GM21786 (cell line): ENCODE data around the gene TBX15.
"Not testable (repeated sequence)": the region's sequence is repeated elsewhere in the genome, so short reads cannot be mapped to it uniquely, and the experiment has no call there.

Experiments used
- ATAC-seq: cut with Tn5 transposase; IDR thresholded peaks from one replicate; pipeline ENCODE4 v1.9.1; 2021; ENCODE audit not compliant: unreplicated experiment

The TBX15 gene

DNA sequence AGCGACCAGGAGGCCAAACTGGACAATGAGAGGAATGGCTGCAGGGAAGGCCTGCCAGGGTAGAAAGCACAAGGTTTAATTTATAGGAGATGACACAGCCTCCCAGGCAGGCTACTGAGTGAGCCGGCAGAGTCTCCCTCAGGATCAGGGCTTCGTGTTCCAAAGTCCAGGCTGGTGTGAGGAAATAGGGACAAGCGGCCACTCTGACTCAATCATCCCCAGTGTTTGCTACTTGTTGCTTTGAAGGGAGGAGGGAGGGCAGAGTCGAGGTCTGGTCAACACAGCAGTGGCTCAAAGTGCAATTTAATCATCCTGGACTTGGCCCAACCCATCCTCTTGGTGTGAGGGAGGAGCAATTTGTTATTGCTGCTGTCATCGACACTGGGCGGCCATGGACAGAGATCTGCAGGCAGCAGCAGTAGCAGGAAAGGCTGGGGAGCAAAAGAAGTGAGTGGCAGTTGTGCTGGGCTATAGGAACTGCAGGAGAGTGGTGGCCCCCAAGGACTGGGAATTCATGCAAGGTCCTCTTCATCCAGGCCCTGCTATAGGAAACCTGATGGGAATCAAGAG lies 27.5 kb downstream of the TBX15 start:
- no peak for ATAC-seq

DNA sequence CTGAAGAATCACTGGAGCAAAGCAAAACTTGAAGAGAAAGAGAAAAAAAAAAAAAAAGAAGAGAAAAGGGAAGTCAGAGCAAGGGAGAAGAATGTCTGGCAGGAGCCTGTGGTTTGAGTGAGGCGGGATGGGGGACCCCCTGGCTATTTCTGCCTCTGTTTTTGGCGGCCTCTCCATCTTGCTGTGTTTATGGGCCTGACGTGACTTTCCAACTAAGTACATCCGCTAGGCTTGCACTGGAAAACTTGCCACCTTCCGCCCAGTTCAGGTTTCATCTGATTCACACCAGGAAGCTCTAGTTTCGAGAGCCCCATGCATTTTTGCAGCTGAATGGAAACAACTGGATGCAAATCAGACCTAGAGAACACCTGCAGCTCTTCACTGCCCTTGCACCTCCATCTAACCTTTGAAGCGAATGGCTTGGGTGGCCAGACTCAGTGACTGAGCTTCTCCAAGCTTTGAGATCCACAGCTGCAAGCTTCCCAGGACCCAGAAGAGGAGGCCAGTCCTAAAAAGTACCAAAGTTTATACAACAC lies 28.0 kb downstream of the TBX15 start:
- peak; percentile 78 for ATAC-seq

GRCh38 chr1:118958937-118959631 lies 29.1 kb downstream of the TBX15 start:
- ATAC-seq: no peak

DNA sequence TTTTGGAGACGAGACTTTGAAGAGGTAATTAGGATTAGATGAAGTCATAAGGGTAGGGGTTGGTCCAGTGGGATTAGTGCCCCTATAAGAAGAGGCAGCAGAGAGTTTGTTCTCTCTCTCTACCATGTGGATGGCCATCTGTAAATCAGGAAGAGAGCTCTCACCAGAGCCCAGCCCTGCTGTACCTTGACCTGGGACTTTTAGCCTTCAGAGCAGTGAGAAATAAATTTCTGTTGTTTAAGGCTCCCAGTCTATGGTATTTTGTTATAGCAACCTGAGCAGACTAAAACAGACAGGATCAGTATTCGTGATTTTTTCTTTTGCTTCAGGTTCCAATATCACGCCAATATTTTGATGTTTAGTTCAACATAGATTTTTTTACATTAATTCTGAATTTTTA lies 30.0 kb downstream of the TBX15 start:
- no peak for ATAC-seq

GRCh38 chr1:118957579-118957978 lies 30.6 kb downstream of the TBX15 start:
- not testable (repeated sequence) for ATAC-seq

DNA sequence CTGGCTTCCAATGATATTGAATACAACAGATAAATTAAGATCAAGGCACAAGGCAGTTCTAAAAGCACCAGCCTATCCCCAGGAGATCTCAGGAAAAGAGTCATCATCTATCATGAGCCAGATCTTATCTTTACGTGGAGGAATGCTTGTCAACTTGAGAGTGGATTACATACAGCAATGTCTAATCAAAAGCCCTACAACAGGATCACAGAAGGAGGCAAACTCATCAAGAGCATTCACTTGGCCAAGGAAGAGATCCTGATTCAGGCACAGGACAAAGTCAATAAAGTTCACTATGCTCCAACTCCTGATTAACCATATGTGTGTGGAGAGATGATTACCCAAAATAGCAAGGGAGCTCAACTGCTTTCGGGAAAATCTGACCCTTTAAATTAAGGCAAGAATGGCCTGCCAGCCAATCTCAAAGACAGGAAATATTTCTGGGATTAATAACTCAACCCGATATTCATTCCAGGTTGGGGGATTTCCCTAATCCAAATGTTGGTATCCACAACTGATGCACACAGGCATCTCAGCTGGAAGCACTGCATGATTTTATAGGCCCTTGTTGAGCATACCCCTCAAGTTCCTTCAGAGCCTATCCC lies 33.7 kb downstream of the TBX15 start:
- ATAC-seq: no peak

GRCh38 chr1:118951270-118951936 lies 36.7 kb downstream of the TBX15 start:
- ATAC-seq: no peak

GRCh38 chr1:118949315-118949714 lies 38.8 kb downstream of the TBX15 start:
- ATAC-seq: no peak

DNA sequence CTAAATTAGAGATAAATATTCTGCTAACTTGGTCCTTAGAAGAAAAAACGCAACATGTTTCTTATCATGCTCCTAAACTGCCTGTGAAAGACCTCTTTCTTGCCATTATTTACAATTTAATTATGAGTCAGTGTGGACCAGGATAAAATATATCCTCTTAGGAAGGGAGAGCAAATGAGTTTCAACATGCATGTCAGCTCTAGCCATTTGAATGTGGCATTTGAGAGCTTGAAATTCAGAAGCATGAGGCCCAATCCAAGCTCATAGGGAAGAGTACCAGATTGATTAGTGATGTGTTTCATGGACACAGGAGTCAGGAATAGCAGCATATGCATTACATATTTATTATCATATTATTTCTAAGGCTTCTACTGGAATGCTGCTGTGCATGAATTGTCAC lies 39.3 kb downstream of the TBX15 start:
- ATAC-seq: no peak

GRCh38 chr1:118948351-118948750 lies 39.8 kb downstream of the TBX15 start:
- ATAC-seq: no peak

DNA sequence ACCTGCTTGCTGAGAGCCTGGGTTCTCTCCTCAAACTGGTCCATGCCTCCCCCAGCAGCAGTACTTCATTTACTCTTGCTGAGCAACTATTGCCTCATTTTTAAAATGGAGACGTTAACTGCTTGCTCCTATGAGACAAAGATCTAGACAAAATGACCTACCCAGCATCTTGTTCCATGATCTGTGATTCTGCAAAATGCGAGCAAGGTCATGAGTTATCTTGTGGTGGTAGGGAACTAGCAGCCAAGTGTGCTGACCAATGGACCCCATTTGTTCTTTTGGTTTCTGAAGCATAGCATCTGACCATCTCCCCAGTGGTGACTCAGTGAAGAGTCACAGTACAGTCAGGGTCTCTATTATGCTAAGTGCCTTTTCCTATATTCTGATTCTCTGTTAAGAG lies 40.4 kb downstream of the TBX15 start:
- ATAC-seq: no peak

- no peak for ATAC-seq
Observed at GRCh38 chr1:118947003-118947765, 41.0 kb downstream of the TBX15 start.

DNA sequence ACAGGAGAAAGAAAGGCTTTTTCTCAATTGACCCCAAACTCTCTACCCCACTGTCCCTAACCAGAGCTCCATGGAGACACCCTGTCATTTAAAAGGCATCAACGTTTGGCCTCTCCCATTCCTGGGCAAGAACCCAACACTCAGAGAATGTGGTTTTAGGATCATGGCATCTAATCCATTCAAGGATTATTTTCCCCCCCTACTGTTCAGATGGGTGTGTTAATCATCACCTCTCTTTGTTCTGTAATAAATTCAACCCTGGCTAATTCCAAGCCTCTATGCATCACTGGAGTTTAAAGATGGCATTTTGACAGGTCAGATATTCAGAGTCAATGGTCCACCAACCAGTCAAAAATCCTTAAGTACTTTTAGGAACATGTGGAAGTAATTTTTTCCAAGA lies 42.7 kb downstream of the TBX15 start:
- no peak for ATAC-seq

GRCh38 chr1:118944546-118944945 lies 43.6 kb downstream of the TBX15 start:
- no peak for ATAC-seq

DNA sequence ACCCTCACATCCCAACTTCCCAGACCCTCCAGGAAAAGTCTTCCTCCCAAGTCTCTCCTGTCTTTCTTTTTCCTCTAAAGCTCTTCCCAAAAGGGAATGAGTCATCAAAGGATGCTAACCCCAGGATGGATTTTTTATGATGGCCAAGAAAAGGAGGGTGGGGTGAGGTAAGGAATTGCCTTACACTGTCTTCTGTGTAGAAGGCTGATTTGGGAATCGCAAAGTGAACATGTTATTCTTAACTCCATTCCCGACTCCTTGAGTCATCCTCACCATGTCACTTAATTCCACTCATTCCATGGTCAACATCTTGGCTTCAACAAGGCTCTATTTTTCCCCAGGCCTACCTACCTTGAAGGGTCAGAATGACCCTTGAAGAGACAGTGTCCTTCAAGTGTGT lies 44.0 kb downstream of the TBX15 start:
- no peak for ATAC-seq

GRCh38 chr1:118940957-118941356 lies 47.2 kb downstream of the TBX15 start:
- ATAC-seq: no peak

DNA sequence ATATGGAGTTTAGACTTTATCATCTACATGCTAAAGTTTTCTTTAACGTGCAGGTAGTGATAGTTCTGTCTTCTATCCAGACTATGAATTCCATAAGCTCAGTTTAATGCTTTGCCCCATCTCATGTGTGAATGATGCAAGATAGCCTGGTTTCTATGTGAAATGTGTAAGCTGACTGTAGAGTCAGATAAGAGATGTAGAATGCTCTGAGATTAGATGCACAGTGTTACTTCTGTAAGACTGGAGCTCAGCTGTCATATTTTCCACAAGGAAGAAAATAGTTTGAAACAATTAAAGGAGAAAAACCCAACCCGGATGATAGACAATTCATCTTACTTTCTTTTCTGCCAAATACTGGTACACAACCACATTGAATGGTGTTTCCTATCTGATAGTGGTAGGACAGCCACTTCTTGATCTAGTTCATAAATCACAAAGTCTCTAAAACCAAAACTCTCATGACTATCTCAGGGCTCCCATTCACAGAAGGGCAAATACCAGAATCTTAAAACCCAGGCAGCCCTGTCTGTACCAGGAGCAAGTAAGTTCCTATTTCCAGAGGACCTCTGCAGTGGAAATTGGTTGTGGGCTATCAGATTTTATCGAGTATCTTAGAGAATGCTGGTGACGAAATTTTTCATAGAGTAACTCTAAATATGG lies 50.6 kb downstream of the TBX15 start:
- no peak for ATAC-seq

DNA sequence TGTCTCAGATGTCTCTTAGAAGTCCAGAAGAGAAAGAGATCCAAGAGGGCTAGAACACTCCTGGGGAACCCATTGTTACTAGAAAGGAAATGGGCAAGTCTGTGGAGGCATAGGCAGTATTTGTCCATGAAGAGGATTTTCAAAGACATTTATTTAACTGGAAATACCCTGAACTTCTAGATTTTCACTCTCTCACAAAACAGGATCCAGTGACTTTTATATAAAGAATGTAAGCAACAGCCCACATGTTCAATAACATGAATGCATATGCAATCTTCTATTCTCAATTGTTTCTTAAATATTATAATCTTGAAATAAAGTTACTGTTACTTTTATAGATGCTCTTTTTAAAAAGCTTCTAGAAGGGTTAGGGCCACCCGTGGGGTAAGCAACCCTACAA lies 53.4 kb downstream of the TBX15 start:
- no peak for ATAC-seq

DNA sequence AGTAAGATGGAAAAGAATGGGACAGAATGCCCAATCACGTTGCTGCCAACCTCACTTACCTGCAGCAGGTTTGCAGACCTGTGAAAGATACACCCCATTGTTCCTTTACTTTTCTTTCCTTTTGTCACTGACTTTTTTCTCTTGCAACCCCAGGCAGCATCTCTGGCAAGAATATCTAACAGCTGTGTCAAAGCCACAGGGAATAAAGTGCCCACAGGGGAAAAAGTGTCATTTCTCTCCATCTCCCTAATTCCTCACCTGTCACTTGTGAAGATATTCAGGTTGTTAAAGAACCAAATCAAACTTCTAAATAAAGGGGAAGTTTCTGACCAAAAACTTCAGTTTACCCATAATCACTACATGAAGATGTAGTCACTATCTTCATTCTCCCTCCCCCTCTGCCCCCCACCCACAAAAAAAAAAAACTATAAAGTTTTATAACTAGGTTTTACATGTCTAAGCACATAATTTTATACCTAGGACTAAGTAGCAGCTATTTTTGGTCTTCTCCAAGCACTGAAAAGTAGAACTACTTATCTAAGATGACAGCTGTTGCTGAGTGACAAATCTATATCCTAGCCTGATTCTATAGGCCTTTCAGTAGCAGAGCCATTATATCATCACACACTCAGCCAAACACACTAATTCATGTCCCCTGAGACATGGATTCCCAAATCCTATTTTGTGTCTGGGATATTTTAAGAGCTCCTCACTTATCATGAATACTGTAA lies 54.9 kb downstream of the TBX15 start:
- no peak for ATAC-seq

- no peak for ATAC-seq
Observed at GRCh38 chr1:118931876-118932275, 56.3 kb downstream of the TBX15 start.
